ENCODE results near the gene ULK3.

- TF ChIP-seq POLR2AphosphoS5 (IDR thresholded peaks at IDR 0.05) (no peak), CTCF (IDR thresholded peaks at IDR 0.05 in 8 of 11, conservative IDR thresholded peaks at IDR 0.05 in 3 of 11) (no peak)
Measured at GRCh38 chr15:74869372-74869725, 26.4 kb upstream of the ULK3 start.

Data from spleen (tissue), 7 donors.